Coronary artery (tissue), 2 donors: ENCODE measurements around the gene IGFBP1.

ENCODE experiments used
- DNase-seq: peaks from one replicate; pipeline ENCODE4 v3.0.0-alpha.2; 2017; ENCODE audit warnings: low spot score
- H3K27ac ChIP-seq, 2 donors: fragments of 200-600 bp; sonication (generic); one replicate each; pipeline ENCODE4 v1.5.1; 2016 to 2019
- H3K4me3 ChIP-seq: fragments of 200-600 bp; sonication (generic); 2 replicates; pipeline ENCODE4 v1.5.1; 2016; ENCODE audit warnings: mild to moderate bottlenecking, moderate library complexity
- CTCF ChIP-seq: fragments of 200-600 bp; sonication (generic); IDR thresholded peaks from one replicate; pipeline ENCODE4 v1.5.1; 2019; ENCODE audit warnings: antibody characterized with exemption

The IGFBP1 gene

GRCh38 chr7:45914911-45915310, 26.6 kb downstream of the IGFBP1 start:
- no peak for DNase-seq
- Histone ChIP-seq H3K27ac (no peak overlapping the region), H3K4me3 (no peak overlapping the region)
- TF ChIP-seq CTCF = no peak

GRCh38 chr7:45915606-45916005, 27.3 kb downstream of the IGFBP1 start:
- no peak for DNase-seq
- no peak overlapping the region for H3K4me3 ChIP-seq
- no peak overlapping the region for H3K27ac ChIP-seq
- no peak for TF ChIP-seq CTCF

DNA sequence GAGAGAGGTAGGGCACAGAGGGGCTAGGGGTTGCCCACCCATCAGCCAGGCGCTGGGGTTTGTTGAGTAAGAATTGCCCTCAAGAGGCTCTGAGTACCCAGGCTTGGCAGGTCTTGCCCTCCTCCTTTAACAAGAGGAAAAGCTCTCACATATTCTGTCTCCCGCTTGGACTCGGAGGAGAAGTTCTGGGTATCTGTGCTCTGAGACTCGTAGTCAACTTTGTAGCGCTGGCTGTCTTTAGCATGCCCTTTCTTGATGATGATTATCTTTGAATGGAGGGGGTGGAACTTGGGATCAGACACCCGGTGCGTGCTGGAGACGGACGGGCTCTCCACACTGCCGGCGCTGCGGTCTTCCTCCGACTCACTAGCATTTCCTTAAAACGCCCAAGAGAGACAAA, 28.8 kb downstream of the IGFBP1 start:
- no peak for DNase-seq
- Histone ChIP-seq H3K27ac (no peak overlapping the region), H3K4me3 (no peak overlapping the region)
- TF ChIP-seq CTCF = no peak

DNA sequence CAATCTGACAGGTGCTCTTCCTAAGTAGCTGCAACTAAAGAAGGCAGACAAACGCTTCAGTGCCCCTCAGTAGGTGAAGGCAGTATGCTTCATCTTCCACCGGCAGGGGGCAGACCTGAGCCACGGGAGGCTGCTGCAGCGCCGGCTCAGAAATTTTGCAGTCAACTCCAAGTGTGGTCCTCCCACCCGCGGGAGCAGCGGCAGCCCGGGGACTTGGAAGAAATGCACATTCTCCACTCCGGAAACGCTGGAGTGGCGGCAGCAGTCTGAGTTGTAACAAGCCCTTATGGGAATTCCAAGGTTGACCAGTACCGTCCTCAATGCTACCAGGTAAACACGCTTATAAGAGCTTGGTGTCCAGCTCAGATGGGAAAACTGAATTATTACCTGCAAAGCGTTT, 29.4 kb downstream of the IGFBP1 start:
- peak; percentile 85 for TF ChIP-seq CTCF
- H3K4me3 ChIP-seq = peak overlapping the region; percentile 43

GRCh38 chr7:45918556-45918955, 30.3 kb downstream of the IGFBP1 start:
- H3K27ac ChIP-seq = no peak overlapping the region
- TF ChIP-seq CTCF = no peak
- no peak for DNase-seq
- no peak overlapping the region for H3K4me3 ChIP-seq

More for the DNA sequence above, 29.4 kb downstream of the IGFBP1 start:
- DNase-seq = no peak
- no peak overlapping the region for H3K27ac ChIP-seq

- no peak for DNase-seq
- Histone ChIP-seq H3K27ac (peak overlapping the region in 1 of 2 donors; percentile 25), H3K4me3 (peak overlapping the region; percentile 79)
- no peak for TF ChIP-seq CTCF
Measured at GRCh38 chr7:45919231-45919784, 31.0 kb downstream of the IGFBP1 start.

DNA sequence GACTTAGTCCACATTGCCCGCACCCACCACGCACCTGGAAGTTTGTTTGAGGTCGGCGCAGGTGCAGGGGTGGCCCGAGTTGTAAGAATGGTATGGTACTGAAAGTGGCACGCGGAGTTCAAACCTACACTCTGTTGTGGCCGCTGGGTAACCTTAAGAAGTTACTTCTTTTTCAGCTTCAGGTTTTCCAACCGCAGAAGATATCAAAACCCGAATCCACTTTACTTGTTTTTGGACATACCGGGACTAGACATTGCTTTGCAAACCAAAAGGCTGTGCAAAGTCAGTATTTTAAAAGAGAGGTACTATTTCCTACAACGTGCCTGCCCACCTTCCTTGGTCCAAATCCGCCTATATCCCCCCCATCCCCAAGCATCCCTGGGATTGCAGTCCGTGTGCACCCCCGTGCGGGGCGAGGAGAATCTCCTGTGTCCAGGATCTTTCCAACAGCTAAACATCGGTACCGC, 31.7 kb downstream of the IGFBP1 start:
- no peak for TF ChIP-seq CTCF
- H3K27ac ChIP-seq = peak overlapping the region in 1 of 2 donors; percentile 25
- DNase-seq = no peak
- H3K4me3 ChIP-seq = peak overlapping the region; percentile 79
